ENCODE results near the gene UBQLN4. TPM values are rescaled to one million over a fixed set of nuclear protein-coding genes. Genes with fewer than 3 reads are reported as not detected.

Gene UBQLN4
- total RNA-seq, 2 experiments from 2014 or later = 33.2 to 37.1 TPM

DNA sequence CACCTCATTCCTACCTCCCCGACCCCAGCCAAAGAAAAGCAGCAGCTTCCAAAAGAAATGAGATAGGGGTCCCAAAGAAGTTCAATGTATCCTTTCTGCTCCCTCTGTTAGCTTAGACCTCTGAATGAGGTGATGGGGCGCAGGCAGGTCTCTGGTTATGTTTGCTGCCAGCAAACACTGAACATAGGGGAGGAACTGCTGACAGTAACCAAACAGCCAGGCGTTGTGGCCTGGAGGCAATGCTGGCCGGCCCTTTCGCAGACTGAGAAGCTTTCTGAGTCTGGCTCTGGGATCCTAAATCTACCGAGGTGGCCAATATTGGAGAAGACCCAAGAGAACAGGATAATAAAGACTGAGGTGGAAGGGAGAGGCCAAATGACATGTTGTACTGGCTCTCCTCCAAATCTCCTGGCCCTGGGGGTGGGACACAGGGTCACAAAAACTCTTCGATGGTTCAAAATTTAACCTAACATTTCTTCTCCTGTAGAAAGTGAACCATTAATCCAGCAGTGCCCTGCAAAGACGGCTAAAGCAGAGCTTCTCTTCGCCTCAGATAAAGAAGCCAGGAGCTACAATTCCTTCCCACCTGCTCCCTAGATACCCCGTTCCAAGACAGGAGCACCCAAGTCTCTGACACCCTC, 52.5 kb downstream of the UBQLN4 start:
- Histone ChIP-seq H2AFZ (ENCODE audit: low read length) (no peak overlapping the region), H3K9me3 (ENCODE audit: low read length) (no peaks in the 10 kb centered on the region), H3K36me3 (ENCODE audit: insufficient read depth, low read length) (no peaks in the 10 kb centered on the region), H3K27ac (ENCODE audit: low read depth, low read length, poor library complexity, severe bottlenecking) (no peak overlapping the region), H3K4me1 (ENCODE audit: insufficient read depth, low read length, poor library complexity, severe bottlenecking) (no peaks in the 10 kb centered on the region), H3K79me2 (ENCODE audit: insufficient read depth, low read depth, low read length) (no peaks in the 10 kb centered on the region), H3K4me2 (ENCODE audit: low read length) (no peak overlapping the region), H4K20me1 (ENCODE audit: insufficient read depth, low read length) (no peaks in the 10 kb centered on the region), H3K4me3 (ENCODE audit: low read depth, low read length, poor library complexity, severe bottlenecking) (no peak overlapping the region), H3K9me2 (ENCODE audit: insufficient read depth, low read length) (no peaks in the 10 kb centered on the region)
- TF ChIP-seq, protein P1, sequence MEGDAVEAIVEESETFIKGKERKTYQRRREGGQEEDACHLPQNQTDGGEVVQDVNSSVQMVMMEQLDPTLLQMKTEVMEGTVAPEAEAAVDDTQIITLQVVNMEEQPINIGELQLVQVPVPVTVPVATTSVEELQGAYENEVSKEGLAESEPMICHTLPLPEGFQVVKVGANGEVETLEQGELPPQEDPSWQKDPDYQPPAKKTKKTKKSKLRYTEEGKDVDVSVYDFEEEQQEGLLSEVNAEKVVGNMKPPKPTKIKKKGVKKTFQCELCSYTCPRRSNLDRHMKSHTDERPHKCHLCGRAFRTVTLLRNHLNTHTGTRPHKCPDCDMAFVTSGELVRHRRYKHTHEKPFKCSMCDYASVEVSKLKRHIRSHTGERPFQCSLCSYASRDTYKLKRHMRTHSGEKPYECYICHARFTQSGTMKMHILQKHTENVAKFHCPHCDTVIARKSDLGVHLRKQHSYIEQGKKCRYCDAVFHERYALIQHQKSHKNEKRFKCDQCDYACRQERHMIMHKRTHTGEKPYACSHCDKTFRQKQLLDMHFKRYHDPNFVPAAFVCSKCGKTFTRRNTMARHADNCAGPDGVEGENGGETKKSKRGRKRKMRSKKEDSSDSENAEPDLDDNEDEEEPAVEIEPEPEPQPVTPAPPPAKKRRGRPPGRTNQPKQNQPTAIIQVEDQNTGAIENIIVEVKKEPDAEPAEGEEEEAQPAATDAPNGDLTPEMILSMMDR (conservative IDR thresholded peaks at IDR 0.05; ENCODE audit: low read length) = no peak
- no peak for TF ChIP-seq EZH2phosphoT487 (IDR thresholded peaks at IDR 0.05; ENCODE audit: borderline replicate concordance, low read depth, low read length)
- POLR2A ChIA-PET = interaction anchor here (1.5 kb wide), 1 partner anchor 12 kb away, joined by 5 read pairs; no protein-coding TSS in a partner anchor
- intact Hi-C loops (cut with micrococcal nuclease; ENCODE audit: unreplicated experiment) = no loop called here
- DNase-seq (ENCODE audit: low spot score) = no peak
- CTCF ChIA-PET (ENCODE audit: unreplicated experiment) = no interaction called here
- BruUV-seq (replicated peaks) = no TSS peak

DNA sequence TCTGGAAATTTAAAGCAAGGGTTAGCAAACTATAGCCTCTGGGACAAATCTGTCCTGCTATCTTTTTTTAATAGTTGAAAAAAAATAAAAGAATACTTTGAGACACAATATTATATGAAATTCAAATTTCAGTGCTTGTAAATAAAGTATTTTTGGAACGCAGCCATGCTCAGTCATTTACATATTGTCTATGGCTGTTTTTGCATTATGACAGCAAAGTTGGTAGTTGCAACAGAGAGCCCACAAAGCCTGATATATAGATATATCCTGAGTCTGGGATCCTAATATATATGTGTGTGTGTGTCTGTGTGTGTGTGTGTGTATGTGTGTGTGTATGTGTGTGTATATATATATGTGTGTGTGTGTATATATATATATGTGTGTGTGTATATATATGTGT, 53.6 kb downstream of the UBQLN4 start:
- H3K9me3 ChIP-seq (ENCODE audit: low read length) = no peaks in the 10 kb centered on the region
- no peak overlapping the region for H3K4me2 ChIP-seq (ENCODE audit: low read length)
- H3K36me3 ChIP-seq (ENCODE audit: insufficient read depth, low read length) = no peaks in the 10 kb centered on the region
- no TSS peak for BruUV-seq (replicated peaks)
- H3K79me2 ChIP-seq (ENCODE audit: insufficient read depth, low read depth, low read length) = no peaks in the 10 kb centered on the region
- H3K4me1 ChIP-seq (ENCODE audit: insufficient read depth, low read length, poor library complexity, severe bottlenecking) = no peaks in the 10 kb centered on the region
- no peak overlapping the region for H3K27ac ChIP-seq (ENCODE audit: low read depth, low read length, poor library complexity, severe bottlenecking)
- H2AFZ ChIP-seq (ENCODE audit: low read length) = no peak overlapping the region
- no peaks in the 10 kb centered on the region for H3K9me2 ChIP-seq (ENCODE audit: insufficient read depth, low read length)
- CTCF ChIA-PET (ENCODE audit: unreplicated experiment) = no interaction called here
- POLR2A ChIA-PET = no interaction called here
- intact Hi-C loops (cut with micrococcal nuclease; ENCODE audit: unreplicated experiment) = no loop called here
- no peaks in the 10 kb centered on the region for H4K20me1 ChIP-seq (ENCODE audit: insufficient read depth, low read length)
- DNase-seq (ENCODE audit: low spot score) = no peak
- no peak for TF ChIP-seq EZH2phosphoT487 (IDR thresholded peaks at IDR 0.05; ENCODE audit: borderline replicate concordance, low read depth, low read length)
- TF ChIP-seq, protein P1 (conservative IDR thresholded peaks at IDR 0.05; ENCODE audit: low read length) = no peak
- no peak overlapping the region for H3K4me3 ChIP-seq (ENCODE audit: low read depth, low read length, poor library complexity, severe bottlenecking)

DNA sequence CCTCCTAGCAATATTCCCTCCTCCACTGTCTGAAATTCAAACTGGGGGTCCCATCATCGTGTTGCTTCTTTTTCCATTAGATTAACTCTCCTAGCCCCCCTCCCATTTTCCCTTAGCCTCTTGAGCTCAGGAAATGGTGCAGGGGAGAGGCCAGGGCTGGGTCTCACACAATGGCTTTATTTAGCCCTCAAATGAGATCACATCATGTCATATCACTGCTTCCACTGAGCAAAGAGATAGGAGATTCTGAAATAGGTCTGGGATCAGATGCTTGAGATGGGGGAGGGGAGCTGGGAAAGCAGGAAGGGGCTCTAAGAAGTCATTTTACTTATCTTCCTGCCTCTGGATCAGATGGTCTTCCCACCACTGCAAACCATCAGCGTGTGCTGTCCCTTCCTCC, 57.4 kb downstream of the UBQLN4 start:
- ChIA-PET POLR2A (interaction anchor here (1.0 kb wide), 1 partner anchor 49 kb away, joined by 3 read pairs; no protein-coding TSS in a partner anchor), CTCF (ENCODE audit: unreplicated experiment) (no interaction called here)
- Histone ChIP-seq H3K79me2 (ENCODE audit: insufficient read depth, low read depth, low read length) (no peaks in the 10 kb centered on the region), H3K9me3 (ENCODE audit: low read length) (no peaks in the 10 kb centered on the region), H3K36me3 (ENCODE audit: insufficient read depth, low read length) (no peaks in the 10 kb centered on the region), H4K20me1 (ENCODE audit: insufficient read depth, low read length) (no peaks in the 10 kb centered on the region), H3K27ac (ENCODE audit: low read depth, low read length, poor library complexity, severe bottlenecking) (no peak overlapping the region), H3K4me3 (ENCODE audit: low read depth, low read length, poor library complexity, severe bottlenecking) (no peak overlapping the region), H3K9me2 (ENCODE audit: insufficient read depth, low read length) (no peaks in the 10 kb centered on the region), H2AFZ (ENCODE audit: low read length) (no peak overlapping the region), H3K4me2 (ENCODE audit: low read length) (no peak overlapping the region), H3K4me1 (ENCODE audit: insufficient read depth, low read length, poor library complexity, severe bottlenecking) (peaks cover 5% of the 10 kb centered on the region)
- intact Hi-C loops (cut with micrococcal nuclease; ENCODE audit: unreplicated experiment) = no loop called here
- BruUV-seq (replicated peaks) = no TSS peak
- TF ChIP-seq, protein P1 (conservative IDR thresholded peaks at IDR 0.05; ENCODE audit: low read length) = no peak
- no peak for TF ChIP-seq EZH2phosphoT487 (IDR thresholded peaks at IDR 0.05; ENCODE audit: borderline replicate concordance, low read depth, low read length)
- no peak for DNase-seq (ENCODE audit: low spot score)
